Measurements from ENCODE around the gene POC1A.

The POC1A gene

GRCh38 chr3:52154135-52155094 is at the start of gene POC1A:
Gene POC1A (minus strand): TSS chr3:52154423. CDS start chr3:52154372, 51 bp downstream.
- peak; percentile 91 for DNase-seq (ENCODE audit: low read depth)

- DNase-seq (ENCODE audit: low read depth), result no peak
Observed at GRCh38 chr3:52203701-52204100, 49.5 kb upstream of the POC1A start.

- DNase-seq (ENCODE audit: low read depth), result no peak
Observed at GRCh38 chr3:52202384-52203077, 48.3 kb upstream of the POC1A start.

GRCh38 chr3:52200981-52201679 is 46.9 kb upstream of the POC1A start:
- DNase-seq (ENCODE audit: low read depth), result no peak

- DNase-seq (ENCODE audit: low read depth), result no peak
Observed at GRCh38 chr3:52198643-52199608, 44.7 kb upstream of the POC1A start.

- DNase-seq (ENCODE audit: low read depth), result peak; percentile 23
Observed at GRCh38 chr3:52197842-52198625, 43.8 kb upstream of the POC1A start, which contains the start of gene ALAS1. Gene ALAS1 (plus strand): TSS chr3:52198160. CDS start chr3:52199242, 1,082 bp downstream.

- no peak for DNase-seq (ENCODE audit: low read depth)
Observed at GRCh38 chr3:52197499-52197841, 43.2 kb upstream of the POC1A start.

GRCh38 chr3:52196977-52197376 is 42.8 kb upstream of the POC1A start:
- DNase-seq (ENCODE audit: low read depth), result no peak

GRCh38 chr3:52195823-52196331 is 41.7 kb upstream of the POC1A start:
- peak; percentile 51 for DNase-seq (ENCODE audit: low read depth)

- no peak for DNase-seq (ENCODE audit: low read depth)
Observed at GRCh38 chr3:52195291-52195597, 41.0 kb upstream of the POC1A start.

GRCh38 chr3:52194485-52195290 is 40.5 kb upstream of the POC1A start:
- DNase-seq (ENCODE audit: low read depth), result no peak

- DNase-seq (ENCODE audit: low read depth), result peak; percentile 29
Observed at GRCh38 chr3:52193065-52193464, 38.8 kb upstream of the POC1A start.

GRCh38 chr3:52191663-52192062 is 37.4 kb upstream of the POC1A start:
- DNase-seq (ENCODE audit: low read depth), result no peak

GRCh38 chr3:52190294-52191074 is 36.3 kb upstream of the POC1A start:
- DNase-seq (ENCODE audit: low read depth), result peak; percentile 39

GRCh38 chr3:52188556-52188955 is 34.3 kb upstream of the POC1A start:
- no peak for DNase-seq (ENCODE audit: low read depth)

- DNase-seq (ENCODE audit: low read depth), result no peak
Observed at GRCh38 chr3:52186729-52187128, 32.5 kb upstream of the POC1A start.

GRCh38 chr3:52185837-52186236 is 31.6 kb upstream of the POC1A start:
- no peak for DNase-seq (ENCODE audit: low read depth)

GRCh38 chr3:52185311-52185710 is 31.1 kb upstream of the POC1A start:
- DNase-seq (ENCODE audit: low read depth), result no peak

GRCh38 chr3:52184690-52185089 is 30.5 kb upstream of the POC1A start:
- DNase-seq (ENCODE audit: low read depth), result no peak
